Measurements from ENCODE around the gene SLIT3. TPM values are rescaled to one million over a fixed set of nuclear protein-coding genes. Genes with fewer than 3 reads are reported as not detected.

The SLIT3 gene
- total RNA-seq, 2 experiments from 2014 or later = 0.30 to 0.43 TPM

- no peak overlapping the region for H3K4me3 Mint-ChIP-seq
- H3K27me3 Mint-ChIP-seq (ENCODE audit: low read depth) = peaks cover 21% of the 10 kb centered on the region
- no peak overlapping the region for H3K27ac Mint-ChIP-seq
- intact Hi-C loops (cut with micrococcal nuclease) = no loop called here
- no peaks in the 10 kb centered on the region for H3K9me3 Mint-ChIP-seq
- peaks cover 11% of the 10 kb centered on the region for H3K4me1 Mint-ChIP-seq (ENCODE audit: low read depth)
- CTCF ChIA-PET = no interaction called here
- no peak for DNase-seq
- H3K36me3 Mint-ChIP-seq (ENCODE audit: low read depth) = no peaks in the 10 kb centered on the region
Observed at GRCh38 chr5:168853972-168854371, 447.0 kb downstream of the SLIT3 start.

GRCh38 chr5:168852329-168852728, 448.6 kb downstream of the SLIT3 start:
- Mint-ChIP-seq H3K4me3 (no peak overlapping the region), H3K36me3 (ENCODE audit: low read depth) (no peaks in the 10 kb centered on the region), H3K9me3 (no peaks in the 10 kb centered on the region), H3K4me1 (ENCODE audit: low read depth) (peaks cover 11% of the 10 kb centered on the region), H3K27me3 (ENCODE audit: low read depth) (peaks cover 27% of the 10 kb centered on the region), H3K27ac (no peak overlapping the region)
- DNase-seq = no peak
- CTCF ChIA-PET = interaction anchor here (0.6 kb wide), 1 partner anchor 24 kb away, joined by 3 read pairs; no protein-coding TSS in a partner anchor
- intact Hi-C loops (cut with micrococcal nuclease) = loop anchor here (1.0 kb wide), 1 partner anchor 15 kb away; no protein-coding TSS in a partner anchor

- DNase-seq = peak; percentile 8
- Mint-ChIP-seq H3K4me1 (ENCODE audit: low read depth) (peaks cover 11% of the 10 kb centered on the region), H3K4me3 (no peak overlapping the region), H3K27ac (no peak overlapping the region), H3K27me3 (ENCODE audit: low read depth) (peaks cover 28% of the 10 kb centered on the region), H3K36me3 (ENCODE audit: low read depth) (no peaks in the 10 kb centered on the region), H3K9me3 (no peaks in the 10 kb centered on the region)
- intact Hi-C loops (cut with micrococcal nuclease) = loop anchor here (1.0 kb wide), 1 partner anchor 15 kb away; no protein-coding TSS in a partner anchor
- CTCF ChIA-PET = interaction anchor here (0.6 kb wide), 1 partner anchor 23 kb away, joined by 3 read pairs; no protein-coding TSS in a partner anchor
Observed at GRCh38 chr5:168851902-168852321, 449.0 kb downstream of the SLIT3 start.

DNA sequence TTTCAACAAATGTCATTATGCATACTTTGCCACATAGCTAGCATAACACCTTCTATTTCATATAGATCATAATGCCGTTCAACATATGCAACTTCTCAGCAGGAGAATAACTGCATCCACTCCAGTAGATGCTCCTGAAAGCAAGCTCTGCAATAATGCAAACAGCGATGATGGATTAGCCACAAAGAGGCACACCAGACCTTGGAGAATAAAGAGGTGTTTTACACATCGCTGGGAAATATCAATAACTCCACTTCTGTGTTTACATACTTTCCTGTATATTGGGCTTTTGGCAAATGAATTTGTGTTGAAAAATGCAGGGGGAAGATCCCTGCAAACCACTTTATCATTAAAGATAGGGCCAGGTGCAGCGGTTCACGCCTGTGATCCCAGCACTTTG, 450.3 kb downstream of the SLIT3 start:
- Mint-ChIP-seq H3K4me3 (no peak overlapping the region), H3K36me3 (ENCODE audit: low read depth) (no peaks in the 10 kb centered on the region), H3K4me1 (ENCODE audit: low read depth) (peaks cover 11% of the 10 kb centered on the region), H3K27ac (no peak overlapping the region), H3K27me3 (ENCODE audit: low read depth) (peaks cover 29% of the 10 kb centered on the region), H3K9me3 (no peaks in the 10 kb centered on the region)
- CTCF ChIA-PET = no interaction called here
- intact Hi-C loops (cut with micrococcal nuclease) = no loop called here
- DNase-seq = no peak

DNA sequence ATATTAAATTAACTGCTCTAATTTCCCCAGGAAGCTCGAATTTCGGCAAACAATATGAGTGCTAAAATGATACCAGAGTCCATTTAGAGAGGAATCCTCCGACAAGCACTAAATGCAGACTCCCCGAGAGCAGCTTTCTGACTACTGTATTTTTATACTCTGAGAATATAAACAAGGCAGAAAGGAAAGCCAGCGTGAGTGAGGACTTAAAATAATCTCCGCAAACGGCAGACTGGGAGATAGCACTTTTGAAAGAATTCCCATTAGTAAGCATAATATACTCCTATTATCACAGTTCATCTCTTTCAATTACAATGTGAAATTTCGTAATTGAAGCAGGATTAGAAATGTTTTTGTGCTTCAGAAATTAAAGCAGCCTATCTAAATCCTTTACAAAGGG, 452.4 kb downstream of the SLIT3 start:
- H3K36me3 Mint-ChIP-seq (ENCODE audit: low read depth) = no peaks in the 10 kb centered on the region
- CTCF ChIA-PET = interaction anchor here (0.6 kb wide), 1 partner anchor 471 kb away, joined by 3 read pairs; no protein-coding TSS in a partner anchor
- H3K27me3 Mint-ChIP-seq (ENCODE audit: low read depth) = peaks cover 24% of the 10 kb centered on the region
- no peak for DNase-seq
- H3K4me3 Mint-ChIP-seq = no peak overlapping the region
- intact Hi-C loops (cut with micrococcal nuclease) = no loop called here
- no peaks in the 10 kb centered on the region for H3K9me3 Mint-ChIP-seq
- H3K4me1 Mint-ChIP-seq (ENCODE audit: low read depth) = peaks cover 11% of the 10 kb centered on the region
- H3K27ac Mint-ChIP-seq = no peak overlapping the region

- intact Hi-C loops (cut with micrococcal nuclease) = no loop called here
- H3K27ac Mint-ChIP-seq = no peak overlapping the region
- CTCF ChIA-PET = no interaction called here
- H3K4me3 Mint-ChIP-seq = no peak overlapping the region
- H3K4me1 Mint-ChIP-seq (ENCODE audit: low read depth) = peaks cover 11% of the 10 kb centered on the region
- no peak for DNase-seq
- H3K27me3 Mint-ChIP-seq (ENCODE audit: low read depth) = peaks cover 23% of the 10 kb centered on the region
- no peaks in the 10 kb centered on the region for H3K9me3 Mint-ChIP-seq
- H3K36me3 Mint-ChIP-seq (ENCODE audit: low read depth) = no peaks in the 10 kb centered on the region
Observed at GRCh38 chr5:168847511-168848073, 453.3 kb downstream of the SLIT3 start.

GRCh38 chr5:168844922-168845296, 456.0 kb downstream of the SLIT3 start:
- Mint-ChIP-seq H3K4me3 (no peak overlapping the region), H3K27ac (no peak overlapping the region), H3K9me3 (no peaks in the 10 kb centered on the region), H3K36me3 (ENCODE audit: low read depth) (no peaks in the 10 kb centered on the region), H3K27me3 (ENCODE audit: low read depth) (peaks cover 35% of the 10 kb centered on the region), H3K4me1 (ENCODE audit: low read depth) (no peaks in the 10 kb centered on the region)
- CTCF ChIA-PET = no interaction called here
- intact Hi-C loops (cut with micrococcal nuclease) = no loop called here
- no peak for DNase-seq

GRCh38 chr5:168844016-168844921, 456.7 kb downstream of the SLIT3 start:
- Mint-ChIP-seq H3K9me3 (no peaks in the 10 kb centered on the region), H3K4me1 (ENCODE audit: low read depth) (no peaks in the 10 kb centered on the region), H3K27ac (no peak overlapping the region), H3K36me3 (ENCODE audit: low read depth) (no peaks in the 10 kb centered on the region), H3K4me3 (no peak overlapping the region), H3K27me3 (ENCODE audit: low read depth) (peaks cover 35% of the 10 kb centered on the region)
- intact Hi-C loops (cut with micrococcal nuclease) = no loop called here
- CTCF ChIA-PET = no interaction called here
- DNase-seq = no peak

DNA sequence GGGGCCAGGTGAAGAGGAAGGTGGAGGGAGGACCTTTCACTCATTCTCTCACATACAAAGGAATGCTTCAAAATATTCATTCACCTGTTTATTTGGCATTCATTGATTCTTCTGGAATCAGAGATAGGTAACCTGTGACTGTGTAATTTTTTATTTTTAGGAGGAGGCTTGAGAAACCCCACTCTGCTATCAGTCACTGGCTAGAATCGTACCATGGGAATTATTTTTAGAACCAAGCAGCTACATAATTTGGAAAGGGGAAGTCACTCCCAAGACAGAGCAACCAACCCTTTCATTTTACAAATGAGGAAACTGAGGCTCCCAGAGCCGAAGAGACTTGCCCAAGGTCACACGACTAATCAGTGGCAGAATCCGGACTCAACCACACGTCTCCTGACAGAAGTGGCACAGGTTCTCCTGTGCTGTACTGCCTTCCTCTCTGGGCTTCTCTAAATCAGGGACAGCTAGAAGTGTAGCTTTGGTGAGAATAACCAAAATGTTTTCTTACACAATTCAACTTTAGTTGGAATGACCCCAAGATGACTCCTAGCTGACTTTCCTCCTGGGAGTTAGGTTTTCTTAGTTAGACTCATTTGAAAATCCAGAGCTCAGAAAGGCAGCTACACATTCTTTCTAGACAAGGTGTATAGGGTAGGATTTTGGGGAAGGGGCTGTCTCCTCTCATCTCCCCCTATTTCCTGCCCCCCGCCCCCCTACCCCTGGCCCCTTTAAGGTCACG, 457.5 kb downstream of the SLIT3 start:
- Mint-ChIP-seq H3K4me3 (no peak overlapping the region), H3K27ac (no peak overlapping the region), H3K36me3 (ENCODE audit: low read depth) (no peaks in the 10 kb centered on the region), H3K9me3 (no peaks in the 10 kb centered on the region), H3K27me3 (ENCODE audit: low read depth) (peaks cover 34% of the 10 kb centered on the region), H3K4me1 (ENCODE audit: low read depth) (peaks cover 4% of the 10 kb centered on the region)
- intact Hi-C loops (cut with micrococcal nuclease) = no loop called here
- CTCF ChIA-PET = no interaction called here
- DNase-seq = no peak

DNA sequence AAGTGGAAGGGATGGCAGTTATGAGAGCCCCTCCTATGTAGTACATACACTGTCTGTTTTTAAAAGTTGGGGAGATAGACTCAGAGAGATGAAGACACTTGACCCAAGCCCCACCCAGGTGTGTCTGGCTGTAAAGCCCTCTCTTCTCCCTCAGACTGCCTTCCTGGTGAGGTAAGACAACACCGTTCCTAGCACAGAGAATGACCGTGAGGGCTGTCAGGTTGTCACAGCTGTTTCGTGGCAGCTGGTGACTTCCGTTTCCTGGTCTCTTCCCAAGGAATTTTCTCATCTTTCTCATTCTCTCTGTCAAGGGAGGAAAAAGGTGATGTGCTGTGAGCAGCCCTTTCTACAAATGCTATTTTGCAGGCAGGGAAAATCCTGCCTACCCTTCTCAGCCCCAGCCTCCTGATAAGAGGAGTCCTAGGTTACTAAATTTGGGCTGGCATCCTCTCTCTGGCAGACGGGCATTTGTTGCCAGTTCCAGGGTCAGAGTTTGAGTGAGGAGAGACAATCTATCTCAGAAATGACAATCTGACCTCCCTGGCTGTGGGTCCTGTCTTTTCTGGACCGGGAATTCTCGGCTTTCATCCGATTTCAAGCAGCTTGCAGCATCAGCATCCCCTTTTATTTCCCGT, 458.3 kb downstream of the SLIT3 start:
- Mint-ChIP-seq H3K9me3 (no peaks in the 10 kb centered on the region), H3K36me3 (ENCODE audit: low read depth) (no peaks in the 10 kb centered on the region), H3K4me1 (ENCODE audit: low read depth) (peaks cover 9% of the 10 kb centered on the region), H3K4me3 (no peak overlapping the region), H3K27ac (no peak overlapping the region), H3K27me3 (ENCODE audit: low read depth) (peaks cover 29% of the 10 kb centered on the region)
- intact Hi-C loops (cut with micrococcal nuclease) = no loop called here
- CTCF ChIA-PET = no interaction called here
- no peak for DNase-seq

GRCh38 chr5:168837852-168838251, 463.1 kb downstream of the SLIT3 start:
- Mint-ChIP-seq H3K27ac (peak overlapping the region; percentile 50), H3K9me3 (no peaks in the 10 kb centered on the region), H3K27me3 (ENCODE audit: low read depth) (peaks cover 26% of the 10 kb centered on the region), H3K4me3 (no peak overlapping the region), H3K36me3 (ENCODE audit: low read depth) (no peaks in the 10 kb centered on the region), H3K4me1 (ENCODE audit: low read depth) (peaks cover 31% of the 10 kb centered on the region)
- CTCF ChIA-PET = interaction anchor here (1.2 kb wide), 1 partner anchor 11 kb away, joined by 3 read pairs; no protein-coding TSS in a partner anchor
- DNase-seq = no peak
- intact Hi-C loops (cut with micrococcal nuclease) = loop anchor here (1.0 to 10.0 kb wide), 11 partner anchors 14 to 1735 kb away; partner anchors contain the start of gene PANK3

All from activated naive CD4-positive, alpha-beta T cell treated with anti-CD3 and anti-CD28 coated beads for 36 hours (primary cell).